GM19395 (cell line): Measurements from ENCODE around the gene SIAH3.

Experiments used
- ATAC-seq: cut with Tn5 transposase; IDR thresholded peaks from one replicate; pipeline ENCODE4 v1.9.1; 2021; ENCODE audit warnings: mild to moderate bottlenecking, moderate library complexity; ENCODE audit not compliant: unreplicated experiment

The SIAH3 gene

GRCh38 chr13:45863709-45864590 lies 12.4 kb upstream of the SIAH3 start:
- ATAC-seq, result no peak

- ATAC-seq, result no peak
These were observed 9.8 kb upstream of the SIAH3 start for GRCh38 chr13:45861322-45861721.

- ATAC-seq, result no peak
These were observed 8.7 kb upstream of the SIAH3 start for GRCh38 chr13:45860240-45860639.

DNA sequence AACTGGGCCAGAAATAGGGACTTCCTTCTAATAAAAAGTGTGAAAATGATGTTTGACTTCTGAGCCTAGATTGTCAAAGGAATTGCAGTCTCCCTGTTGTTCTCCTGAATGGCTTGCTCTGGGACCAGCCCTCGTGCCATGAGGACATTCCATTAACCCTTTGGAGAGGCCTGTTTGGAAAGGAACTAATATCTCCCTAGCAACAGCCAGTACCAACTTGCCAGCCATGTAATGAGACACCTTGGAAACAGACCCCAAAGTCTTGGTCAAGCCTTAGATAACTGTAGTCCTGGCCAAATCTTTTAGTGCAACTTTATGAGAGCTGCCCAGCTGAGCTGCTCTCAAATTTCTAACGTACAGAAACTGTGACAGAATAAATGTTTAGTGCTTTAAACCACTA lies 8.2 kb upstream of the SIAH3 start:
- no peak for ATAC-seq

- no peak for ATAC-seq
These were observed 941 bp upstream of the SIAH3 start for GRCh38 chr13:45852494-45852893.

GRCh38 chr13:45851956-45852355 lies 403 bp upstream of the SIAH3 start:
- no peak for ATAC-seq

- no peak for ATAC-seq
These were observed 1.4 kb downstream of the SIAH3 start for GRCh38 chr13:45850027-45850613.

DNA sequence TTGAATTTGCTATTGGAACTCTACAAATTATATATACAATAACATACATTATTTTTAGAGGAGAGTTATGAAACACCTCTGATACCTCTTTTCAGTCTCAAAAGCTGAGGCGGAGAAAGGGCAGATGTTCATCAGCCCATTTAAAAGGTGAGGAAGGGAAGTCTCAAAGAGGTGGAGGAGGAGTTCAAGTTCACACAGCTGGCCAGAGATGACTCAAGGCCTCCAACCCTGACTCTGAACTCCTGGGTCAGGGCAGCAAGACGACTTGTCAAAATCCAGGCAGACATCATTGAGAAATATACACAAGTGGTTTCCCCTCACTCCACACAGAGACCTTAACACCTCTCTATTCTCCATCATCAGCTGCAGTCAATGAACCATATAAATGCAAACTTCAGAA lies 2.1 kb downstream of the SIAH3 start:
- no peak for ATAC-seq

- ATAC-seq, result no peak
These were observed 3.9 kb downstream of the SIAH3 start for GRCh38 chr13:45847554-45848224.

GRCh38 chr13:45846681-45847080 lies 4.9 kb downstream of the SIAH3 start:
- no peak for ATAC-seq

GRCh38 chr13:45838171-45838745 lies 13.3 kb downstream of the SIAH3 start:
- no peak for ATAC-seq

- no peak for ATAC-seq
These were observed 14.4 kb downstream of the SIAH3 start for GRCh38 chr13:45837111-45837510.

DNA sequence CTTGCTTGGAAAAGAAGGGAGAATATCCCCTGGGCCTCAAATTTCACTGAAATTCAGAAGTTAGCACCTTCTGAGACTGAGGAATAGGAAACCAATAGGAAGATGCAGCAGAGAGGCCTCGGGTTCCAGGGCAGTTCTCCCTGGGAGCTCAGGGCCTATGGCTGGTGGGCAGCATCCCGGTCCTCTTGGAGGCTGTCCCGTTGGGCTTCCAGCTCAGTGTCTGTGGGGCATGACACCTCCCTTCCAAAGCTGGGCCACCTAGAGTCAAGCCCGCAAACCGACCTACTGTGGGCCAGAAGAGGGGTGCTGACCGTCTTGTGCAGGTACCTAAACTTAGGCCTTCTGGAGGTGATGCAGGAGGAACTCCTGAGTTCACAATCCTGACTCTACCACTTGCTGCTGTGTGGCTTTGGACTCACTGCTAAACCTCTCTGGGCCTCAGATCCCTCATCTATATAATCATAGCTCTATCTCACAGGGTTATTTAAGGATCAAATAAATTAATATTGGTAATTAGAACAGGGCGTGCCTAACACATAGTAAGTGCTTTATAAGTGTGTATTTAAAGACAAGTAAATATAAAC lies 17.1 kb downstream of the SIAH3 start:
- ATAC-seq, result no peak

- ATAC-seq, result no peak
These were observed 17.7 kb downstream of the SIAH3 start for GRCh38 chr13:45833663-45834375.

DNA sequence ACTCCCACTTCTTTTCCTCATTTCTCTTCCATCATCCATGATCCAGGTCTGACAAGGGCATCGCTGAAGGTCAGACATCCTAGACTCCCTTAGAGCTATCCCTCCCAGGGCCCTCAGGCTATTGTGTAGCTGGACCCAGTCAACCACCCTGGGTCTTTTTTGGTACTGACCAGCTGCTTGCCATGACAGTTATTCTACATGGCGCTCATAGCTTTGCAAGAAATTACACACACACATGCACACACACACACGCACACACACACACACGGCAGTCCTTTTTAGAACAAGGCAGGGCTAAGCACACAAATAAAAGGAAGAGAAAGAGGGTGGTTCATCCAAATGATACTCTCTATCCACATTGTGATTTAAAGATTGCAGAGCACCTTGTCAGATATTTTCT lies 18.3 kb downstream of the SIAH3 start:
- ATAC-seq, result no peak

GRCh38 chr13:45831851-45832250 lies 19.7 kb downstream of the SIAH3 start:
- no peak for ATAC-seq

GRCh38 chr13:45830121-45830520 lies 21.4 kb downstream of the SIAH3 start:
- no peak for ATAC-seq

DNA sequence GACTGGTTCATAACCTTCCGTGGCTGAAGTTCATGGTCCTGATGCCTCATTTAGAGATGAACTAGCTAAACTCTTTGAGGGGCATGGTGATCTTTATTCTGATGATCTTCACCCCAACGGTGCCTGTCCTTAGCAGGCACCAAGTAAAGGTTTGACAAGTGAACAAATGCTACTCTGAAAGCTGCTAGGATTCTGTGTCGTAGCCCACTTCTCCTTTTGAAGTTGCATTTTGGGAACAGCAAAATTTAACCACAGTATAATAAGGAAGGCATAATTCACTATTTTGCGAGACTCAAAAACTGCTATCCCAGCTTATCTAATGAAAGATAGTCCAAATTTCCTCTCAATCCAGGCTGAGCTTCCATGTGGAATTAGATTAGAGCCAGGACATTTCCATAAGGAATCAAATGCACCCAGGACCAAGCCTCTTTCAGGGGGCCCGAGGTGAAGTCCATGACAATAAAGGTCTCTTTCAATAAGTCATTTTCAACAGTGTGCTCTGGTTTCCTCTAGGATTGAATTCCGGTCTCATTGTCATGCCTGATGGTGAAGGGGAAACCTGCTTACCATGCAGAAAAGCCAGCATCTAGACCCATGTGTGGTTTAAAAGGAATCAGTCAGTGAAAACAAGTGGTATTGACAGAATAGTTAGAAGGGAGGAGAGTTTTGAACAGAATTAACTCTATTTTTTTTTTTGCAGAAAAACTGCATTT lies 23.1 kb downstream of the SIAH3 start:
- ATAC-seq, result no peak

DNA sequence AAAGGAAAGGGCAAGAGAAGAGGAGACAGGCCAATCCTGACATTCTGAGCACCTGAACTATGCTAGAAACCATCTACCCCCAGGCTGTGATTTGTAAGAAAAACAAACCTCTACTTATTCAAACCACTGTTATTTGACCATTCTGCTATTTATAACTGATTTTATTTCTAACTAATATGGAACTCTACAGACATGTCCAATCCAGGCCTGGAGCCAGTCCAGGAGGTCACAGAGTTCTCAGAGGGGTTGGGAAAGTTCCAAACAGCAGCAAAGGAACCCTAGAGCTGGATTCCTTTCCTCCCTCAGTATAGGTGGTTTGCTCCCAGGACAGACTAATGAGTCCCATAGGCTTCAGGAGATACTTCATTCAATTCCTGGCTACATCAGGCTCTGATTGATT lies 24.2 kb downstream of the SIAH3 start:
- ATAC-seq, result no peak

DNA sequence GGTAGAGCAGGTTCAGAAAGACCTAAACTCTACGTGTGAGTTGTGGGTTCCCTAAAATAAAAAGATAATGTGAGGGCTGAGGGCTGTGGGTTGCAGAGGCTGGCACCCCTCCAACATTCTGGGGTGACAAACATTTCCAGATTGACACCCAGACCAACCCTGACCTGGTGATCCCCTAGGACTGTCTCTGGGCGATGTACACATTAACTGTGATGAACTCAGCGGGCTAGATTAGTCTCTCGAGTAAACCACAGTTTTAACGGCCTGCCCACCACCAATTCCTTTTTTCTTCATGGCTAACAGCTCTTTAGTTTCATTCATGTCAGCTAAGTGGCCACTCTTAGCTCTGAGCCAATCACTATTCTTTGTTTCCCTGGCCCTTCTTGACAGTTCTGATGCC lies 24.8 kb downstream of the SIAH3 start:
- no peak for ATAC-seq
